GM12878 (cell line): ENCODE measurements around the gene ZBED2. TPM values are rescaled to one million over a fixed set of nuclear protein-coding genes. Genes with fewer than 3 reads are reported as not detected.

ENCODE experiments used
- ATAC-seq: fragments of 200-7000 bp; cut with Tn5 transposase; 3 replicates; pipeline ENCODE4 v1.9.1; 2020; ENCODE audit warnings: mild to moderate bottlenecking, moderate library complexity
- BruUV-seq: library from RNA; stranded (reverse); fragments of 400-500 nt; replicated peaks from 2 replicates; lab custom pipeline; 2021; lab: Mats Ljungman, UMichigan
- CTCF ChIA-PET: fragments of 300-600 bp; sonication (Branson Sonifier 250); formaldehyde crosslinking; extraction: SDS; loops from one replicate; lab custom pipeline; 2021; ENCODE audit warnings: inconsistent platforms; lab: Yijun Ruan, JAX
- POLR2A ChIA-PET: fragments of 350-600 bp; formaldehyde crosslinking; extraction: SDS; loops from one replicate; lab custom pipeline; 2021; ENCODE audit warnings: inconsistent platforms; lab: Charles Lee
- RAD21 ChIA-PET: fragments of 300-600 bp; sonication (Branson Sonifier 250); formaldehyde crosslinking; loops from one replicate; lab custom pipeline; 2023; ENCODE audit warnings: antibody characterized with exemption; ENCODE audit not compliant: unreplicated experiment; lab: Charles Lee
- SMC1A ChIA-PET: fragments of 300-600 bp; sonication (Branson Sonifier 250); formaldehyde crosslinking; loops from one replicate; lab custom pipeline; 2023; ENCODE audit not compliant: unreplicated experiment, uncharacterized antibody; lab: Charles Lee
- DNase-seq: peaks from one replicate; pipeline ENCODE4 v3.0.0-alpha.2; 2011; ENCODE audit warnings: low read depth, low spot score
- FAIRE-seq: peaks from 3 replicates; lab custom pipeline; 2011; peaks lifted over from hg19 to GRCh38; lab: Jason Lieb, UNC
- H2AFZ ChIP-seq: 2 replicates; pipeline ENCODE4 v1.6.0; 2011; ENCODE audit warnings: low read depth, low read length, control low read depth; ENCODE audit not compliant: control insufficient read depth
- H3K27ac ChIP-seq: 2 replicates; pipeline ENCODE4 v1.5.1; 2011; ENCODE audit warnings: control low read depth; ENCODE audit not compliant: control insufficient read depth, insufficient read depth
- H3K27me3 ChIP-seq, 2 experiments: replicated peaks in 1 of 2; 2 replicates each; pipeline versions ENCODE4 v1.6.0 to v1.6.1; 2011; ENCODE audit warnings: low read length in 1 of 2; ENCODE audit not compliant: control insufficient read depth in 2 of 2, insufficient read depth in 2 of 2
- H3K36me3 ChIP-seq, 2 experiments: 2 replicates each; pipeline ENCODE4 v1.5.1; 2011; ENCODE audit warnings: low read length in 1 of 2; ENCODE audit not compliant: control insufficient read depth in 2 of 2, insufficient read depth in 2 of 2
- H3K4me1 ChIP-seq: 2 replicates; pipeline ENCODE4 v1.6.1; 2011; ENCODE audit warnings: mild to moderate bottlenecking, low read length, moderate library complexity, mixed read lengths; ENCODE audit not compliant: control insufficient read depth, insufficient read depth
- H3K4me2 ChIP-seq: 2 replicates; pipeline ENCODE4 v1.6.0; 2011; ENCODE audit warnings: control low read depth; ENCODE audit not compliant: control insufficient read depth, insufficient read depth
- H3K4me3 ChIP-seq: fragments of 200-600 bp; sonication (generic); 2 replicates; pipeline ENCODE4 v1.5.1; 2016
- H3K79me2 ChIP-seq: 2 replicates; pipeline ENCODE4 v1.6.0; 2011; ENCODE audit warnings: low read length; ENCODE audit not compliant: control insufficient read depth, insufficient read depth
- H3K9ac ChIP-seq: 2 replicates; pipeline ENCODE4 v1.8.0; 2011; ENCODE audit warnings: low read length, control low read depth, mixed read lengths; ENCODE audit not compliant: control insufficient read depth, insufficient read depth
- H3K9me3 ChIP-seq: replicated peaks from 3 replicates; pipeline ENCODE4 v1.5.1; 2011; ENCODE audit warnings: mild to moderate bottlenecking, low read length; ENCODE audit not compliant: control insufficient read depth, insufficient read depth
- H4K20me1 ChIP-seq: 2 replicates; pipeline ENCODE4 v1.6.0; 2011; ENCODE audit not compliant: control insufficient read depth, insufficient read depth
- CEBPB ChIP-seq, 2 experiments: fragments of 150-350 bp in 1 of 2; IDR thresholded peaks; 2 replicates each; pipeline ENCODE4 v1.6.1; 2012 to 2014; ENCODE audit warnings: low read depth in 2 of 2, low read length in 2 of 2, borderline replicate concordance in 1 of 2, inconsistent platforms in 1 of 2
- DPF2 ChIP-seq: fragments of 450-650 bp; IDR thresholded peaks from 2 replicates; pipeline ENCODE4 v1.6.1; 2017; ENCODE audit warnings: mild to moderate bottlenecking
- HCFC1 ChIP-seq: fragments of 150-350 bp; IDR thresholded peaks from 2 replicates; pipeline ENCODE4 v1.6.1; 2014; ENCODE audit warnings: low read length
- MYB ChIP-seq: fragments of 150-350 bp; IDR thresholded peaks from 2 replicates; pipeline ENCODE4 v1.6.1; 2014; ENCODE audit warnings: mild to moderate bottlenecking, low read depth, low read length, borderline replicate concordance
- NBN ChIP-seq: fragments of 450-650 bp; IDR thresholded peaks from 2 replicates; pipeline ENCODE4 v1.6.1; 2016
- NFYB ChIP-seq: IDR thresholded peaks from 2 replicates; pipeline ENCODE4 v1.6.1; 2011; ENCODE audit warnings: low read depth, mild to moderate bottlenecking, low read length, improper control_type of control experiment, moderate library complexity; ENCODE audit not compliant: insufficient read depth
- PML ChIP-seq: IDR thresholded peaks from 2 replicates; pipeline ENCODE4 v1.6.1; 2012; ENCODE audit warnings: low read length, inconsistent platforms
- RCOR1 ChIP-seq: conservative IDR thresholded peaks from 2 replicates; pipeline ENCODE4 v1.6.1; 2012; ENCODE audit warnings: low read depth, low read length, improper control_type of control experiment
- RELA ChIP-seq: fragments of 450-650 bp; IDR thresholded peaks from 2 replicates; pipeline ENCODE4 v1.8.0; 2014; ENCODE audit warnings: borderline replicate concordance; ENCODE audit not compliant: partially characterized antibody
- SUZ12 ChIP-seq: fragments of 200-600 bp; sonication (generic); IDR thresholded peaks from one replicate; pipeline ENCODE4 v1.6.1; 2018; ENCODE audit warnings: antibody characterized with exemption, mild to moderate bottlenecking; ENCODE audit not compliant: unreplicated experiment
- TAF1 ChIP-seq: IDR thresholded peaks from 2 replicates; pipeline ENCODE4 v1.6.1; 2011; ENCODE audit warnings: mild to moderate bottlenecking, low read depth, low read length, borderline replicate concordance
- WGBS: methylation state at CpG from one replicate; pipeline ENCODE4 v1.1.6; 2016; ENCODE audit warnings: low lambda C conversion rate; ENCODE audit not compliant: insufficient replicate concordance, insufficient coverage; ENCODE audit errors: missing lambda C conversion rate; 5-methylcytosine and 5-hydroxymethylcytosine counted together
- in situ Hi-C: fragments of 300-500 bp; cut with MboI; formaldehyde crosslinking; loops from 9 replicates; pipeline ENCODE4 v1.14.3; 2018; ENCODE audit warnings: mixed read lengths
- intact Hi-C: fragments of 100-400 bp; cut with micrococcal nuclease; formaldehyde crosslinking; loops from one replicate; pipeline ENCODE4 v1.14.2; 2022; ENCODE audit not compliant: unreplicated experiment
- polyA plus RNA-seq, 11 experiments: library from polyadenylated mRNA; depleted of rRNA in 4 of 11; unstranded in 6 of 11; stranded (reverse) in 5 of 11; fragments of >200 nt; fragmentation: Nextera tagmentation in 4 of 11; fragmentation: Illumina TruSeq in 1 of 11; extraction: Ambion mirVana in 4 of 11; extraction: Trizol in 1 of 11; gene quantifications; 1 replicate in 1 of 11; 2 replicates in 10 of 11; pipeline versions ENCODE4 v1.2.1 to v1.2.3, GENCODE V29; 2011 to 2016; ENCODE audit warnings: inconsistent platforms in 2 of 11, missing spikeins in 2 of 11, low read depth in 1 of 11
- total RNA-seq, 4 experiments: library from RNA; depleted of rRNA in 3 of 4; stranded (reverse); fragments of >200 nt in 3 of 4; fragmentation: Illumina TruSeq in 1 of 4; extraction: Trizol in 1 of 4; gene quantifications; 2 replicates each; pipeline versions ENCODE4 v1.2.1 to v1.2.3, GENCODE V29; 2013 to 2021
- TF ChIP-seq, protein P1 (sequence below): IDR thresholded peaks from 2 replicates; pipeline ENCODE4 v1.6.1; 2011; ENCODE audit warnings: borderline replicate concordance, low read depth, mild to moderate bottlenecking, moderate library complexity, low read length; ENCODE audit not compliant: insufficient read depth, poor library complexity, severe bottlenecking
- TF ChIP-seq, protein P2 (sequence below): fragments of 450-650 bp; IDR thresholded peaks from 2 replicates; pipeline ENCODE4 v1.6.1; 2017; ENCODE audit warnings: borderline replicate concordance
- TF ChIP-seq, protein P3 (sequence below): fragments of 450-650 bp; formaldehyde crosslinking; IDR thresholded peaks from 2 replicates; pipeline ENCODE4 v1.5.0; 2022; ENCODE audit warnings: mild to moderate bottlenecking, missing genetic modification characterization
- TF ChIP-seq, protein P4 (sequence below): fragments of 450-650 bp; IDR thresholded peaks from 2 replicates; pipeline ENCODE4 v1.6.1; 2016; ENCODE audit warnings: mild to moderate bottlenecking

The ZBED2 gene
- total and polyA plus RNA-seq, 10 of the 15 experiments (the other 5 are each of a cell fraction or from before 2014, with no cell fraction given) = 0.02 to 0.24 (median 0.08) TPM; not detected in 3

DNA sequence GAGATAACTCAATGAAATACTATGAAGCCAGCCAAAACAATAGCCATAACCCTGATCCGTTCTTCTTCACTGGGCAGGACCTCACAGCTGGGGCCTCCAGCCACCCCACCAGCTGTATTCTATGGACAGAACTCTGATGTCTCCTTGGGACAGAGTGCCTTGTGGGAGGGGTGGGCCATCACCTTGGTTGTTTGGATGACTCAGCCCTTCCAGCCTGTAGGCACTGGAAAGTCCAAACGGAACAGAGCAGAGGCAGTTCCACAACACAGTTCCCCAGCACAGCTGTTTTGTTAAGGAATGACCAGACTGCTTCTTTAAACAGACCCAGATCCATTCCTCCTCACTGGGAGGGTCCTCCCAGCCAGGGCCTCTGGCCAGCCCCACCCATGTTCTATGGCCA lies 31.9 kb upstream of the ZBED2 start:
- Histone ChIP-seq H4K20me1 (no peaks in the 10 kb centered on the region), H3K9ac (no peak overlapping the region), H3K36me3 (no peaks in the 10 kb centered on the region), H3K79me2 (no peaks in the 10 kb centered on the region), H3K4me2 (no peak overlapping the region), H2AFZ (no peak overlapping the region), H3K27ac (no peak overlapping the region), H3K27me3 (no peaks in the 10 kb centered on the region; a peak in 1 of 4 replicates), H3K4me3 (no peak overlapping the region), H3K9me3 (no peaks in the 10 kb centered on the region; the same call in 2 of the 3 replicates), H3K4me1 (no peaks in the 10 kb centered on the region)
- FAIRE-seq (no peak), DNase-seq (no peak), ATAC-seq (no peak)
- intact Hi-C loops = no loop called here
- POLR2A ChIA-PET = no interaction called here
- no TSS peak for BruUV-seq
- RAD21 ChIA-PET = no interaction called here
- SMC1A ChIA-PET = no interaction called here
- WGBS = 57% methylated on average over 2 of the region's 2 CpGs
- in situ Hi-C loops = no loop called here
- CTCF ChIA-PET = interaction anchor here (1.7 kb wide), 1 partner anchor 11 kb away, joined by 4 read pairs; no protein-coding TSS in a partner anchor
- TF ChIP-seq CEBPB (IDR thresholded peaks at IDR 0.05; ENCODE audit: borderline replicate concordance in 1 of 2, low read depth in 2 of 2, low read length in 2 of 2) (no peak), RCOR1 (no peak), MYB (no peak), RELA (no peak), SUZ12 (no peak), PML (no peak), NBN (no peak), NFYB (no peak), TAF1 (no peak), DPF2 (no peak), HCFC1 (no peak)
- TF ChIP-seq, protein P1, sequence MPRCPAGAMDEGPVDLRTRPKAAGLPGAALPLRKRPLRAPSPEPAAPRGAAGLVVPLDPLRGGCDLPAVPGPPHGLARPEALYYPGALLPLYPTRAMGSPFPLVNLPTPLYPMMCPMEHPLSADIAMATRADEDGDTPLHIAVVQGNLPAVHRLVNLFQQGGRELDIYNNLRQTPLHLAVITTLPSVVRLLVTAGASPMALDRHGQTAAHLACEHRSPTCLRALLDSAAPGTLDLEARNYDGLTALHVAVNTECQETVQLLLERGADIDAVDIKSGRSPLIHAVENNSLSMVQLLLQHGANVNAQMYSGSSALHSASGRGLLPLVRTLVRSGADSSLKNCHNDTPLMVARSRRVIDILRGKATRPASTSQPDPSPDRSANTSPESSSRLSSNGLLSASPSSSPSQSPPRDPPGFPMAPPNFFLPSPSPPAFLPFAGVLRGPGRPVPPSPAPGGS = no peak
- TF ChIP-seq, protein P2, sequence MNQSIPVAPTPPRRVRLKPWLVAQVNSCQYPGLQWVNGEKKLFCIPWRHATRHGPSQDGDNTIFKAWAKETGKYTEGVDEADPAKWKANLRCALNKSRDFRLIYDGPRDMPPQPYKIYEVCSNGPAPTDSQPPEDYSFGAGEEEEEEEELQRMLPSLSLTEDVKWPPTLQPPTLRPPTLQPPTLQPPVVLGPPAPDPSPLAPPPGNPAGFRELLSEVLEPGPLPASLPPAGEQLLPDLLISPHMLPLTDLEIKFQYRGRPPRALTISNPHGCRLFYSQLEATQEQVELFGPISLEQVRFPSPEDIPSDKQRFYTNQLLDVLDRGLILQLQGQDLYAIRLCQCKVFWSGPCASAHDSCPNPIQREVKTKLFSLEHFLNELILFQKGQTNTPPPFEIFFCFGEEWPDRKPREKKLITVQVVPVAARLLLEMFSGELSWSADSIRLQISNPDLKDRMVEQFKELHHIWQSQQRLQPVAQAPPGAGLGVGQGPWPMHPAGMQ = no peak
- TF ChIP-seq, protein P3, sequence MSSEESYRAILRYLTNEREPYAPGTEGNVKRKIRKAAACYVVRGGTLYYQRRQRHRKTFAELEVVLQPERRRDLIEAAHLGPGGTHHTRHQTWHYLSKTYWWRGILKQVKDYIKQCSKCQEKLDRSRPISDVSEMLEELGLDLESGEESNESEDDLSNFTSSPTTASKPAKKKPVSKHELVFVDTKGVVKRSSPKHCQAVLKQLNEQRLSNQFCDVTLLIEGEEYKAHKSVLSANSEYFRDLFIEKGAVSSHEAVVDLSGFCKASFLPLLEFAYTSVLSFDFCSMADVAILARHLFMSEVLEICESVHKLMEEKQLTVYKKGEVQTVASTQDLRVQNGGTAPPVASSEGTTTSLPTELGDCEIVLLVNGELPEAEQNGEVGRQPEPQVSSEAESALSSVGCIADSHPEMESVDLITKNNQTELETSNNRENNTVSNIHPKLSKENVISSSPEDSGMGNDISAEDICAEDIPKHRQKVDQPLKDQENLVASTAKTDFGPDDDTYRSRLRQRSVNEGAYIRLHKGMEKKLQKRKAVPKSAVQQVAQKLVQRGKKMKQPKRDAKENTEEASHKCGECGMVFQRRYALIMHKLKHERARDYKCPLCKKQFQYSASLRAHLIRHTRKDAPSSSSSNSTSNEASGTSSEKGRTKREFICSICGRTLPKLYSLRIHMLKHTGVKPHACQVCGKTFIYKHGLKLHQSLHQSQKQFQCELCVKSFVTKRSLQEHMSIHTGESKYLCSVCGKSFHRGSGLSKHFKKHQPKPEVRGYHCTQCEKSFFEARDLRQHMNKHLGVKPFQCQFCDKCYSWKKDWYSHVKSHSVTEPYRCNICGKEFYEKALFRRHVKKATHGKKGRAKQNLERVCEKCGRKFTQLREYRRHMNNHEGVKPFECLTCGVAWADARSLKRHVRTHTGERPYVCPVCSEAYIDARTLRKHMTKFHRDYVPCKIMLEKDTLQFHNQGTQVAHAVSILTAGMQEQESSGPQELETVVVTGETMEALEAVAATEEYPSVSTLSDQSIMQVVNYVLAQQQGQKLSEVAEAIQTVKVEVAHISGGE = no peak
- TF ChIP-seq, protein P4, sequence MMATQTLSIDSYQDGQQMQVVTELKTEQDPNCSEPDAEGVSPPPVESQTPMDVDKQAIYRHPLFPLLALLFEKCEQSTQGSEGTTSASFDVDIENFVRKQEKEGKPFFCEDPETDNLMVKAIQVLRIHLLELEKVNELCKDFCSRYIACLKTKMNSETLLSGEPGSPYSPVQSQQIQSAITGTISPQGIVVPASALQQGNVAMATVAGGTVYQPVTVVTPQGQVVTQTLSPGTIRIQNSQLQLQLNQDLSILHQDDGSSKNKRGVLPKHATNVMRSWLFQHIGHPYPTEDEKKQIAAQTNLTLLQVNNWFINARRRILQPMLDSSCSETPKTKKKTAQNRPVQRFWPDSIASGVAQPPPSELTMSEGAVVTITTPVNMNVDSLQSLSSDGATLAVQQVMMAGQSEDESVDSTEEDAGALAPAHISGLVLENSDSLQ = no peak
